OCI-LY7 (cell line): Measurements from ENCODE around the gene FAM156B.
"Not testable (repeated sequence)": the region's sequence is repeated elsewhere in the genome, so short reads cannot be mapped to it uniquely, and the experiment has no call there.

Source experiments
- CTCF ChIP-seq: fragments of 200-600 bp; sonication (generic); conservative IDR thresholded peaks from 2 replicates; pipeline ENCODE4 v1.5.1; 2014; ENCODE audit warnings: mild to moderate bottlenecking, antibody characterized with exemption, low read length, moderate library complexity, mixed read lengths
- EZH2phosphoT487 ChIP-seq: fragments of 200-600 bp; sonication (generic); IDR thresholded peaks from 2 replicates; pipeline ENCODE4 v1.6.1; 2018; ENCODE audit warnings: low read depth, borderline replicate concordance, mild to moderate bottlenecking, mixed run types, antibody characterized with exemption, low read length, moderate library complexity, mixed read lengths

- TF ChIP-seq CTCF, EZH2phosphoT487: not testable (repeated sequence)
Observed at GRCh38 chrX:52873825-52874224, 23.3 kb upstream of the FAM156B start.
